CD4-positive, alpha-beta T cell treated with Interleukin-6 at 100 ng/mL for 8 hours (primary cell): Measurements from ENCODE around the gene FGF18.
"Not testable (repeated sequence)": the region's sequence is repeated elsewhere in the genome, so short reads cannot be mapped to it uniquely, and the experiment has no call there.

Experiments
- DNase-seq: peaks from one replicate; pipeline ENCODE4 v3.0.0-alpha.2; 2020; ENCODE audit warnings: mixed read lengths, low spot score

Gene FGF18

DNA sequence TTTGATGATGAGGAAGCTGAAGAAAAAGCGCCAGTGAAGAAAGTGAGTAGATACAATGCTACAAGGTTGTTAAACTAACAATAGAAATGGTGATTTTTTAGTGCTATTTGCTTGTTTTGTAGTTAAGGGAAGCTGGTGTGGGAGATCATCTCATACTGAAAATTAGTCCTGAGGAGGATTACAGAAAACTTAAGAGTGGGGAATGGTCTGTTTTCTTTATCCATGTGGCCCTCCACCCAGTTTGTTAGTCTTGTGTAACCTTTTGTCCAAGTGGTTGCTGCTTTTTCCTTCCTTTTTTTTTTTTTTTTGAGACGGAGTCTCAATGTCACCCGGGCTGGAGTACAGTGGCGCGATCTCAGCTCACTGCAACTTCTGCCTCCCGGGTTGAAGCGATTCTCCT lies 19.3 kb upstream of the FGF18 start:
- no peak for DNase-seq

DNA sequence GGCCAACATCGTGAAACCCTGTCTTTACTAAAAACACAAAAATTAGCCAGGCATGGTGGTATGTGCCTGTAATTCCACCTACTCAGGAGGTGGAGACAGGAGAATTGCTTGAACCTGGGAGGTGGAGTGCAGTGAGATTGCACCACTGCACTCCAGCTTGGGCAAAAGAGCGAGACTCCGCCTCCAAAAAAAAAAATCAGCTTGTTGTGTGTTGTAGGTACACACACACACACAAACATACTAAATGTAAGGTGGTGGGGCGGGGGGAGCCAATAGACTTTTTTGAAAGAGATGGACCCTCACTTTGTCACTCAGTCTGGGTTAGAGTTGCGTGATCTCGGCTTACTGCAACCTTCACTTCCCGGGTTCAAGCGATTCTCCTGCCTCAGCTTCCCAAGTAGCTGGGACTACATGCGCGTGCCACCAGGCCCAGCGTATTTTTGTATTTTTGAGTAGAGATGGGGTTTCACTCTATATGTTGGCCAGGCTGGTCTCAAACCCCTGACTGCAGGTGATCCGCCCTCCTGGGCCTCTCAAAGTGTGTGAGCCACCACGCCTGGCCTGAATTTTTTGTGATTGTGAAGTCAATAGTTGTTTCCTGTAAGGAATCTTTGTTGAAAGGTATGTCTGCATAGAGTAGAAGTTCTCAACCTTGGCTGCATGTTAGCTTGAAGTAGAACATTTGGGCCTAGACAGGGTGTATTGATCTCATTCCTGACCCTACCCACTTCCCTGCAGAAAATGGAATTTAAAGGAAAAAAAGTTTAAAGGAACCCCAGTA lies 18.1 kb upstream of the FGF18 start:
- DNase-seq, result no peak

DNA sequence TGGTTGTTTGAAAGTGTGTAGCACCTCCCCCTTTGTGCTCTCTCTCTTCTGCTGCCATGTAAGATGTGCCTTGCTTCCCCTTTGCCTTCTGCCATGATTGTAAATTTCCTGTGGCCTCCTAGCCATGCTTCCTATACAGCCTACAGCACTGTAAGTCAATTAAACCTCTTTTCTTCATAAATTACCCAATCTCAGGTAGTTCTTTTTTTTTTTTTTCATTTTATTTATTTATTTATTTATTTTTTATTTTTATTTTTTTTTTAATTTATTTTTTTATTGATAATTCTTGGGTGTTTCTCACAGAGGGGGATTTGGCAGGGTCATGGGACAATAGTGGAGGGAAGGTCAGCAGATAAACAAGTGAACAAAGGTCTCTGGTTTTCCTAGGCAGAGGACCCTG lies 16.7 kb upstream of the FGF18 start:
- DNase-seq, result not testable (repeated sequence)

DNA sequence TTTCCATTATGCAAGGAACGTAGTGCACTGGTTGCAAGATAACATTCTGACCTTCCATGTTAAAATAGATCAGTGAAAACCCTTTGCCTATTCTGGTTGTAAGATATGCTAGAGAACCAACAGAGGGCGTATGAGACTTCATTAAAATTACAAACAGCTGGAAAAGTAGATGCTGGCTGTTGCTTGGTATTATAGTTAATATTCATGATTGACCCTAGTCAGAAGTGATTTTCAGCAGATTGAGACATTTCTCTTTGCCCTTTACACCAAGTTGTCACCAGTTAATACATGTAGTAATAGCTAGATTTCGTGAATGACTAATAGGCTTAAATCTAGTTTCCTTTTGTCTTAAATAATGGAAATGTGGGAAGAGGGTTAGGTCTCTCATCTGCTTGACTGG lies 13.8 kb upstream of the FGF18 start:
- no peak for DNase-seq

DNA sequence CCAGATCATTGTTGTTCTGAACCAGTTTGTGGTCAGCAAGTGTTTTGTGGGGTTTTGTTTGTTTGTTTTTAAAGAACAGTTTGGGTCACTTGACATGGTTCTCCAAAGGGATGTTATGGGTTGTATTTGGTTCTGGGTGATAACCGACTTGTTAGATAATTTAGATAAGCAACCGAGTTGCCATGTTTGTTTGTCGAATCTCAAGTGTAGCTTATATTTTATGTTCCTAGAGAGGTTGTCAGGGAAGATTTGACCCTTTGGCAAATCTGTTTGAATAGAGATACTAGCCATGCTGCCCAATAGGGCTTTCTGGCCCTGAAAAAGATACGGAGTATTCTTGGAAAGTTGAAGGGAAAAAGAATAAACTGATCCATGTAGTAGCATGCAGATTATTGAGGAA lies 12.2 kb upstream of the FGF18 start:
- no peak for DNase-seq

DNA sequence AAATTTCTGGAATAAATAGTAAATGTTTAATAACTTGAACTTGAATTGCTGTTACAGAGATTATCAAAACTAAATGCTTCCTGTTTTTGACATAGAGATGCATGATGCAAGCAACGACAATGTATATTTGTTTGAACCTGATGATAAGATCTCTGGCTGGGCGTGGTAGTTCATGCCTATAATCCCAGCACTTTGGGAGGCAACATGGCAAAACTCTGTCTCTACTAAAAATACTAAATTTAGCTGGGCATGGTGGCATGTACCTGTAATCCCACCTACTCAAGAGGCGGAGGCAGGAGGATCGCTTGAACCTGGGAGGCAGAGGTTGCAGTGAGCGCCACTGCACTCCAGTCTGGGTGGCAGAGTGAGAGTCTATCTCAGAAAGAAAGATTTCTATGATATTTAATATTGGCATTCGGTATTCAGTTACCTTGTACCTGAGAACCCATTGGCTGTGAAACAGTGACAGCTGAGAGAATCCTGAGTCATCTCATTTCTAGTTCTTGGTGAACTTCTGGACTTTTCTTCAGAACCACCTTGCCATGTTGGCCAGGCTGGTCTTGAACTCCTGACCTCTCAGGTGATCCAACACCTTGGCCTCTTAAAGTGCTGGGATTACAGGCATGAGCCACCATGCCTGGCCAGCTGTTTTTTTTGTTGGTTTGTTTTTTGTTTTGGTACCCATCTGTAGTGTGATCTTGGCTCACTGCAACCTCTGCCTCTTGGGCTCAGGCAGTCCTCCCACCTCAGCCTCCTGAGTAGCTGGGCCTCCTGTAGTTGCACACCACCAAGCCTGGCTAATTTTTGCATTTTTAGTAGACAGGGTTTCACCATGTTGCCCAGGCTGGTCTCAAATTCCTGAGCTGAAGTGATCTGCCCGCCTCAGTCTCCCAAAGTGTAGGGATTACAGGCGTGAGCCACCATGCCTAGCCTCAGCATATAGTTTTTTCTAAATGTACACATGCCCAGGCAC lies 10.0 kb upstream of the FGF18 start:
- DNase-seq, result no peak

DNA sequence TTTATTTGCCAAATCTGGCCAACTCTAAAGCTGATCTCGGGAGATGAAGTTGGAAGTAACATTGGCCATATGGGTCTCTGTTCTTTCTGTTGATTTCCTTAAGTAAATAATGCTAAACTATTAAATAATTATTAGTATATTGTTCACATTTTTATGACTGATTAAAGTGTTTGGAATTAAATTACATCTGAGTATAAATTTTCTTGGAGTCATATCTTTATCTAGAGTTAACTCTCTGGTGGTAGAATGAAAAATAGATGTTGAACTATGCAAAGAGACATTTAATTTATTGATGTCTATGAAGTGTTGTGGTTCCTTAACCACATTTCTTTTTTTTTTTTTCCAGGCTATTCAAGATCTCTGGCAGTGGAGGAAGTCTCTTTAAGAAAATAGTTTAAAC lies 9.3 kb upstream of the FGF18 start:
- no peak for DNase-seq

DNA sequence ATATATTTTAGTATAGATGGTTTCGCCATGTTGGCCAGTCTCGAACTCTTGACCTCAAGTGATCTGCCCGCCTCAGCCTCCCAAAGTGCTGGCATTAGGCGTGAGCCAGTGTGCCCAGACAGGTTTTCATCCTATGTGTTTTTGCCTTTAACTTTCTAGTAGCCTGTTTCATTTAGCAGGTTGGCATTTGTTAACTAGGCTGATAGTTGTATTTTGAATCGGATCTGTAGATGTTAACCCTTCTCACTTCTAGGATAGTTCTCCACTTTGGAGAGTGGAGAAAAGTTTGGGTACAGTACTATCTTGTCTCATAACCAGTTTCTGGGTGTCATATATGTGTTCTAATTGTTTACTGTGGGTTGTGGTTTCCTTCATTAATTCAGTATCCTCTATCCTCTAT lies 7.3 kb upstream of the FGF18 start:
- DNase-seq, result no peak

DNA sequence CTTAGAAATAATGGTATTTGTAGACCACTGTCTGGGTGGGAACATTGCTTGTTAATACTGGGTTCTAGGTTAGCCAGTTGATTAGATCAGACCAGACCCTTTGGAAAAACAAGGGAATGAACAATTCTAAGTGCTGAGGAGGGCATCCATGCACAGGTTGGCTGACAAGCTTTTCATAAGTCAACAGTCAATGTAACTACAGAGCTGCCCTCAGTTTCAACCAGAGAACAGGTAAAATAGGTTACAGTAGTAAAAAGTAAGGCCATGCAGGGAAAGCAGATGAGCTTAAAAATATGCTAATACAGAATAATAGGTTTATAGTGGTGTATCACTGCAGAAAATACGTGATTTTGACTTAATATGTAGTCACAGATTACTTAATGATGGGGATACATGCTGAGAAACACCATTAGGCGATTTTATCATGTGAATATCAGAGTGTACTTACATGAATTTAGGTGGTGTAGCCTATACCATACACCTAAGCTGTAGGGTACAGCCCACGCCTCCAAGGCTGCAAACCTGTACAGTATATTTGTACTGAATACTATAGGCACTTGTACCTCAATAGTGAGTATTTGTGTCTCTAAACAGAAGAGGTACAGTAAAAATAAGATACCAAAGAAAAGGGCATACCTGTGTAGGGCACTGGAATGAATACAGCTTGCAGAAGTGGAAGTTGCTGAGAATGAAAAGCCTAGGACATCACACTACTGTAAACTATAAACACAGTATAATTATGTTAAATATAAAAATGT lies 6.1 kb upstream of the FGF18 start:
- no peak for DNase-seq

DNA sequence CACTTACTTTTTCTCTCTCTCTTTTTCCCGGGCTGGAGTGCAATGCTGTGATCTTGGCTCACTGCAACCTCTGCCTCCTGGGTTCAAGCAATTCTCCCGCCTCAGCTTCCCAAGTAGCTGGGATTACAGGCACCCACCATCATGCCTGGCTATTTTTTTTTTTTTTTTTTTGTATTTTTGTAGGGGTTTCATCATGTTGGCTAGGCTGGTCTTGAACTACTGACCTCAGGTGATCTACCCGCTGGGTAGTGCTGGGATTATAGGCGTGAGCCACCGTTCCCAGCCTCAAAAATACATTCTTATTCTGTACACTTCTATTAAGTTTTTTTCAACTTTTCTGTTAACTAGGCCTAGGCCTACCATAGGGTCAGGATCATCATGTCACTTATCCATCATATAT lies 5.5 kb upstream of the FGF18 start:
- not testable (repeated sequence) for DNase-seq

DNA sequence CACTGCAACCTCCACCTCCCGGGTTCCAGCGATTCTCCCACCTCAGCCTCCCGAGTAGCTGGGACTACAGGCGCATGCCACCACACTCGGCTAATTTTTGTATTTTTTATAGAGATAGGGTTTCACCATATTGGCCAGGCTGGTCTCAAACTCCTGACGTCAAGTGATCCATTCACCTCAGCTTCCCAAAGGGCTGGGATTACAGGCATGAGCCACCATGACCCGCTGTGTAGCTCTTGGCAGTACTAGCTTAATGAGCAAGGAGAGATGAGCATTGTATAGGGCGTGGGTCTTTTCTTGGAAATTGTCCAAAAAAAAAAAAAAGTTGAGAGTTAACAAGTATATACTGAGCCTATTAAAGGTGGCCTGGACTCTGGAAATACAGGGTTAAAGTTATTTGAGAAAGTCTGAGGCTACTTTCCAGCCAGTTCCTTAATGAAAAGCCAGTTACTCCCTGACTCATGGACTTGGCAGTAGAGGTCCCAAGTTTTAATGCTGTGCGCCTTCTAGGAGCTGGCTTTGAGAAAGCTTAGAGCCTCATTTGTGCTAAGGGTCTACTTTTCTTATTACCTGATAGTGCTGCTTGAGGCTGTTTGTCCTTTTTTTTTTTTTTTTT lies 4.2 kb upstream of the FGF18 start:
- no peak for DNase-seq

DNA sequence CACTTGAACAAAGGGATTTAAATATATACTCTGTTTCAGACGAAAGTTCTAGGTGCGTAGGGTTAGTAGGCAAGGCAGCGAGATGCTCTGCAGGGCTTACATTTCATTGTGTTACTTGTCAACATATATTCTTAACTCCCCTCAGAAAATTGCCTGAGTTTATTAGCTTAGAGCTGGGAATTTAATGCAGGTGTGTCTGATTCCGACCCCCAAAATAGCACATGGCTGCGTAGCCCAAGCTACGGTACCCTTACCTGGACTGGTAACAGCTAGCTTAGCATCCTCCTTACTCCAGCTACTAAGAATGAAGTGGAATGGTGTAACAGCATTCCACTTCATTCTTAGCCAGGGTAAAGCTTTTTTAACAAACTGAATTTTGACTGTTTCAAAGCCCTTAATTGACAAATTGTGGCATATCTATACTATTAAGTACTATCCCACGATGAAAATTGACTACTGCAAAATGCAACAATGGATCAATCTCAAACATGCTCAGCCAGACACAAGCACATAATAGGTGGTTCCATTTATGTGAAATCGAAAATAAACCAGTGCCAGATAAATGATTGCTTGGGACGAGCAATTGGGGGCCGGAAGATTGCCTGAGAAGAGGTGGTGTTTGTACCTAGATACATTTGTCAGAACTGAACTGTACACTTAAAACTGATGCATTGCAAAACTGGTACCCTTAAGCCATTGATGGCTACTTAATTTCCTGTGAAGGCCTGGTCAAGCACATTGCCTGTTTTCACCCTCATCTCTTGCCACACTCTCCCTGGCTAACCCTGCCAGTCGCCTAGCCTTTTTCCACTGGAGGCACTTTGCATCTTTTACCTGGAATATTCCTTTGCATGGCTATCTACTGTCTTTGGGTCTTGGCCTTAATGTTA lies 3.0 kb upstream of the FGF18 start:
- DNase-seq, result no peak

DNA sequence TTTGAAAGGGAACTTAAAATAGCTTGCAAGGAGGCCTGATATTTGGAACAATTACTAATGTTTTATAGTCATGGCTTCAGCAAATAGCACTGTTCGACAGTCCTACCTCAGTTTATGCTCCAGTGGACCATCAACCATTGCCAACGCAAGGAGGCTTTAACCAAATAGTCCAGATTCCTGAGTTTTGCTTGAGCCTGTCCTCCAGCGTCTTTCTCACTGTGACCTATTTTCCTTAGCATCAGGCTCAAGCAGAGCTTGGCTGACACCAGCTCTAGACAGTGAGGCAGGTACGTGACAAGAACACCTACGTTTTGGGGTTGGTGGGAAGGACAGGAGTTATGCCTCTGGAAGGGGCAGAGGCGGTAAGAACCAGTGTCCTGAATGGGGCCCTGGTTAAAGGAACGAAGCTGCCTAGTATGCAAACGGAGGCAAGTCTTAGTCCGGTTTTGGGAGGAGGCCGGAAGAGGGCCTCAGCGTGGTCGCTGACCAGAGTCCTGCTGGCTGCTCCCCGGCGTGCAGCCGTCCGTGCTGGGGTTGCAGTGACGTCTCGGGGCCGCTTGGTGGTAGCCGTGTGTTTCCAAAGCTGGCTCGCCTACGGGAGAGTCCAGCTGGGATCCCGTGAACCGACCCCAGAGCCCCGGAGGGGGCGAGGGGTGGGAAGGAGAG lies 998 bp upstream of the FGF18 start:
- DNase-seq, result peak; percentile 36

DNA sequence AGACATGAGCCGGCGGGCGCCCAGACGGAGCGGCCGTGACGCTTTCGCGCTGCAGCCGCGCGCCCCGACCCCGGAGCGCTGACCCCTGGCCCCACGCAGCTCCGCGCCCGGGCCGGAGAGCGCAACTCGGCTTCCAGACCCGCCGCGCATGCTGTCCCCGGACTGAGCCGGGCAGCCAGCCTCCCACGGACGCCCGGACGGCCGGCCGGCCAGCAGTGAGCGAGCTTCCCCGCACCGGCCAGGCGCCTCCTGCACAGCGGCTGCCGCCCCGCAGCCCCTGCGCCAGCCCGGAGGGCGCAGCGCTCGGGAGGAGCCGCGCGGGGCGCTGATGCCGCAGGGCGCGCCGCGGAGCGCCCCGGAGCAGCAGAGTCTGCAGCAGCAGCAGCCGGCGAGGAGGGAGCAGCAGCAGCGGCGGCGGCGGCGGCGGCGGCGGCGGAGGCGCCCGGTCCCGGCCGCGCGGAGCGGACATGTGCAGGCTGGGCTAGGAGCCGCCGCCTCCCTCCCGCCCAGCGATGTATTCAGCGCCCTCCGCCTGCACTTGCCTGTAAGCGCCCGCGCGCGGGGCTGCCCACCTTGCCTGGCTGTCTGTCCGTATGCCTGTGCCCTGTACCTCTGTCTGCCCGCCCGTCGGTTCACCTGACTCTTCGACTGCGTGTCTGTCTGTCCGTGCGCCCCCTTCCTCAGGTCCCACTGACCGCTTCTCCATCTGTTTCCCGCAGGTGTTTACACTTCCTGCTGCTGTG lies 412 bp downstream of the FGF18 start:
- DNase-seq, result no peak

DNA sequence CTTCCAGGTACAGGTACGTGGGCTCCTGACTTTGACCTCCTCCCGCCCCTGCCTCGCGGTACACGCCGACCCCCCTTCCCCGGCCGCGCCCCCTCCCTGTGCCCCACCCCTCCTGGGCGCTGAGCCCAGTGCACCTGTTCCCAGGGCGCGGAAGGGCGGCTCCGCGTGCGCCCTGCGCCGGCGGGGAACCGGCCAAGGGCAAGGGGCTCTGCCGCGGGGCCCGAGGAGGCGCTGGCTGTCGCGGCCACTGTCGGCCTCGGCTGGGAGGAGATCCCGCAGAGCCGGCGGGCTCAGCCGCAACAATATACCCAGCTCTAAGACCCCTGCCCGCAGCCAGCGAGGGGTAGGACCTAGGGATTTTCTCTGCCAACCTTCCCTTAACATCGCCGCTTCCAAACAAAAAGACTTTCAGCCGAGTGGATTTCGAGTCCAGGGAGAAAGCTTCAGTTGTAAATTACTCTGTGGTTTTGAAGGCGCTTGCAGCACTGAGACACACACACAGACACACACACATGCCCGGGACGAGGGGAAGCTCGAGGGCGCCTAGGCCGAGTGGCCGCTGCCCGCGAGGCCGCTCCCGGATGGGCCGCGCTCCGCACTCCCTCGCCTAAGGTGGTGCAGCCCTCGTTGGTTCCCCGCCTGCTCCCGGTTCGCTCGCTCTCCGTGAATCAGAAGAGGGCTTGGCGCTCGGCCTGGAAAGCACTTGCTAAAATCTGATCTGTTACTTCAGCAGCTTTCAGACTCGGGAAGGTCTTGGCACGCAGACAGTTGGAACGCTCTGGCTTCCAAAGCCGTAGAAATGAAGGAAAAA lies 1.2 kb downstream of the FGF18 start:
- DNase-seq, result no peak

DNA sequence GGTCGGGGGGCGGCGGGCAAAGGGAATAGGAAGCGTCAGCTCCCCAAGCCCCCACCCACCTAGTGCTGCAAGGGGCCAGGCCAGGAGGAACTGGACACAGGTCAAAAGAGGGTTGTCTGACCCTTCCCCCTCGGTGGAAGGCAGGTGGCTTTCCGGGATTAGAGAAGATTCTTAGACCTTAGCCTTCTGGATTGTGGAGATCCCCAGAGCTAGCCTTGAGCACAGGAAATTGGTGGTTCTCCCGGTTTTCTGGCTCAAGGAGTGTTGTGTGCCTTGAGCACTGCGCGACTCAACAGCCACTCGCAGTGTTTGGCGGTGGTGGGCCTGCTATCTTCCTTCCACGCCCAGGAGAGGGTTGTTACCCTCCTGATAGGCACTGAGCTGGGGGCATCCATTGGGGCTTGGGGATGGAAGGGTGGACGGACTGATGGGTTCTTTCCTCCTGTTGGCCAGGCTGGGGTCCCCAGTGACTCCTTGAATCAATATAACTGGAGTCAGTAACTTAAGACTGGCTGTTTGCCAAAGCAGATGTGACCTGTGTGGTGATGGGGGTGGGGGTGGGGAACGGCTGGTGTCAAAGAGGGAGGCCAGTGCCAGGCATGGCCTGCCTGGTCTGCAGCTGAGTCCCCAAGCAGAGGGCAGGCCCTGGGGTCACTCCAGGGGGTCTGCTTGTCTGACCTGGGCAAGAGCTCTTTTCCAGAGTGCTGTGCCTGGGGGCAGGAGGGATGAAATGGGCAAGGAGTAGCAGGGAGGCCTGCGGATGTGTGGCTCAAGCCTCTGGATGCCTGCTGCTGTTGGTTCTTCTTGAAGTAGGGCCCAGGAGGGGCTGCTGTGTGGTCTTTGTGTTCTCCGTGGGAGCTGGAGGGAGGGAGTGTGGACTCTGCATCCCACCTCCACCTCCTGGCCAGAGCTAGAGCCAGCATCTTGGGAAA lies 2.1 kb downstream of the FGF18 start:
- no peak for DNase-seq

DNA sequence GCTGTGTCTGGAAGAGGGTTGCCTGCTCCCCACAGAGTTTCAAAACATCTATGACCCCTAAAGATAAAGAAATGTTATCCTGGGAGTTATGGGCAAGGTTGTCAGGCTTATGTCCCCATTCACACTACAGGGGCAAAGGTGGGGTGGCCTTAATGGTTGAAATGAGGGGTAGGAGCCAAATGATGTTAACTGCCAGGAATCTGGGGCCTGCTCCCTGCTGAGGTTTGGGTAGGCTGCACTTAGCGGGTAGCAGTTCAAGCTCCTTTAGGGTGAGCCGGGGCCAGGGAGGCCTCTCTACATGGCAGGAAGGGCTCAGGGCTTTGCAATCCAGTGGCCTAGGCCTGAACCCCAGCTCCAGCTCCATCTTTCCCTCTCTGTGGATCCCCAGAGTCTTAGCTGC lies 3.0 kb downstream of the FGF18 start:
- DNase-seq, result no peak
